Activated T-helper 17 cell treated with anti-CD3 and anti-CD28 coated beads, Interleukin-2, amount 50 U/mL, for 72 hours (primary cell): ENCODE measurements around the gene PDIA6. TPM values are rescaled to one million over a fixed set of nuclear protein-coding genes. Genes with fewer than 3 reads are reported as not detected.
A peak's percentile ranks its signal among the peaks of the same experiment; 100 is the strongest.

ENCODE experiments used
- ATAC-seq: fragments of 150-1000 bp; cut with Tn5 transposase; replicated peaks from 2 replicates; pipeline ENCODE4 v1.10.0; 2021; ENCODE audit warnings: mild to moderate bottlenecking, moderate library complexity
- H3K27ac Mint-ChIP-seq: one replicate; pipeline ENCODE4 v1.8.0; 2022; ENCODE audit warnings: mixed read lengths
- H3K27me3 Mint-ChIP-seq: one replicate; pipeline ENCODE4 v1.8.0; 2022; ENCODE audit warnings: mixed read lengths
- H3K36me3 Mint-ChIP-seq: one replicate; pipeline ENCODE4 v1.8.0; 2022; ENCODE audit warnings: low read depth, mild to moderate bottlenecking, mixed read lengths
- H3K4me1 Mint-ChIP-seq: one replicate; pipeline ENCODE4 v1.8.0; 2022; ENCODE audit warnings: mixed read lengths
- H3K4me3 Mint-ChIP-seq: one replicate; pipeline ENCODE4 v1.8.0; 2022; ENCODE audit warnings: mild to moderate bottlenecking, mixed read lengths
- H3K9me3 Mint-ChIP-seq: one replicate; pipeline ENCODE4 v1.8.0; 2022; ENCODE audit warnings: mixed read lengths
- total RNA-seq, 2 donors: library from RNA; stranded (reverse); gene quantifications; one replicate each; pipeline ENCODE4 v1.2.3, GENCODE V29; 2022

PDIA6 gene
- total RNA-seq, 2 donors from 2014 or later = 129 to 206 TPM

- Mint-ChIP-seq H3K27me3 (peaks cover 15% of the 10 kb centered on the region), H3K4me3 (no peak overlapping the region), H3K27ac (no peak overlapping the region), H3K36me3 (no peaks in the 10 kb centered on the region), H3K9me3 (peaks cover 12% of the 10 kb centered on the region), H3K4me1 (no peaks in the 10 kb centered on the region)
- no peak for ATAC-seq
These were observed 27.2 kb upstream of the PDIA6 start for GRCh38 chr2:10839813-10840212.

- no peak overlapping the region for H3K27ac Mint-ChIP-seq
- no peak for ATAC-seq
- peaks cover 14% of the 10 kb centered on the region for H3K27me3 Mint-ChIP-seq
These were observed 26.1 kb upstream of the PDIA6 start for GRCh38 chr2:10838734-10839133.

GRCh38 chr2:10837298-10838266 is 25.0 kb upstream of the PDIA6 start:
- H3K9me3 Mint-ChIP-seq = peaks cover 12% of the 10 kb centered on the region
- no peak overlapping the region for H3K4me3 Mint-ChIP-seq
- H3K4me1 Mint-ChIP-seq = peaks cover under 1% of the 10 kb centered on the region
- peaks cover 9% of the 10 kb centered on the region for H3K27me3 Mint-ChIP-seq
- no peaks in the 10 kb centered on the region for H3K36me3 Mint-ChIP-seq
- no peak overlapping the region for H3K27ac Mint-ChIP-seq
- ATAC-seq = no peak

More at GRCh38 chr2:10838734-10839133, 26.1 kb upstream of the PDIA6 start:
- no peaks in the 10 kb centered on the region for H3K36me3 Mint-ChIP-seq
- no peaks in the 10 kb centered on the region for H3K4me1 Mint-ChIP-seq
- peaks cover 12% of the 10 kb centered on the region for H3K9me3 Mint-ChIP-seq
- no peak overlapping the region for H3K4me3 Mint-ChIP-seq

GRCh38 chr2:10835052-10835970 is 22.7 kb upstream of the PDIA6 start:
- Mint-ChIP-seq H3K4me3 (no peak overlapping the region), H3K4me1 (peaks cover 4% of the 10 kb centered on the region), H3K27me3 (peaks cover 10% of the 10 kb centered on the region), H3K27ac (no peak overlapping the region), H3K9me3 (no peaks in the 10 kb centered on the region), H3K36me3 (no peaks in the 10 kb centered on the region)
- ATAC-seq = peak; percentile 83

GRCh38 chr2:10834068-10834655 is 21.6 kb upstream of the PDIA6 start:
- H3K4me3 Mint-ChIP-seq = no peak overlapping the region
- peaks cover 4% of the 10 kb centered on the region for H3K4me1 Mint-ChIP-seq
- no peaks in the 10 kb centered on the region for H3K36me3 Mint-ChIP-seq
- H3K9me3 Mint-ChIP-seq = no peaks in the 10 kb centered on the region
- H3K27me3 Mint-ChIP-seq = peaks cover 5% of the 10 kb centered on the region
- H3K27ac Mint-ChIP-seq = no peak overlapping the region
- ATAC-seq = no peak

GRCh38 chr2:10833021-10833420 is 20.4 kb upstream of the PDIA6 start:
- Mint-ChIP-seq H3K36me3 (no peaks in the 10 kb centered on the region), H3K4me1 (peaks cover 4% of the 10 kb centered on the region)

GRCh38 chr2:10832203-10832936 is 19.8 kb upstream of the PDIA6 start:
- peaks cover 4% of the 10 kb centered on the region for H3K4me1 Mint-ChIP-seq
- no peak overlapping the region for H3K4me3 Mint-ChIP-seq

More at GRCh38 chr2:10833021-10833420, 20.4 kb upstream of the PDIA6 start:
- no peaks in the 10 kb centered on the region for H3K9me3 Mint-ChIP-seq
- ATAC-seq = no peak
- H3K27ac Mint-ChIP-seq = no peak overlapping the region
- H3K27me3 Mint-ChIP-seq = peaks cover 5% of the 10 kb centered on the region
- no peak overlapping the region for H3K4me3 Mint-ChIP-seq

GRCh38 chr2:10831400-10831985 is 18.9 kb upstream of the PDIA6 start:
- no peaks in the 10 kb centered on the region for H3K9me3 Mint-ChIP-seq

More at GRCh38 chr2:10832203-10832936, 19.8 kb upstream of the PDIA6 start:
- ATAC-seq = peak; percentile 88
- Mint-ChIP-seq H3K36me3 (no peaks in the 10 kb centered on the region), H3K27me3 (peaks cover 5% of the 10 kb centered on the region), H3K27ac (no peak overlapping the region), H3K9me3 (no peaks in the 10 kb centered on the region)

GRCh38 chr2:10830641-10831399 is 18.2 kb upstream of the PDIA6 start:
- H3K36me3 Mint-ChIP-seq = no peaks in the 10 kb centered on the region
- H3K27me3 Mint-ChIP-seq = peaks cover 8% of the 10 kb centered on the region
- no peak overlapping the region for H3K27ac Mint-ChIP-seq
- H3K9me3 Mint-ChIP-seq = no peaks in the 10 kb centered on the region
- no peak for ATAC-seq
- no peak overlapping the region for H3K4me3 Mint-ChIP-seq
- peaks cover 4% of the 10 kb centered on the region for H3K4me1 Mint-ChIP-seq

More at GRCh38 chr2:10831400-10831985, 18.9 kb upstream of the PDIA6 start:
- no peak for ATAC-seq
- Mint-ChIP-seq H3K27me3 (peaks cover 8% of the 10 kb centered on the region), H3K4me1 (peaks cover 4% of the 10 kb centered on the region), H3K4me3 (no peak overlapping the region), H3K27ac (no peak overlapping the region), H3K36me3 (no peaks in the 10 kb centered on the region)

GRCh38 chr2:10830203-10830602 is 17.6 kb upstream of the PDIA6 start:
- H3K4me3 Mint-ChIP-seq = no peak overlapping the region
- no peaks in the 10 kb centered on the region for H3K9me3 Mint-ChIP-seq
- peaks cover 10% of the 10 kb centered on the region for H3K27me3 Mint-ChIP-seq
- H3K4me1 Mint-ChIP-seq = peaks cover 4% of the 10 kb centered on the region
- H3K27ac Mint-ChIP-seq = no peak overlapping the region
- no peak for ATAC-seq
- H3K36me3 Mint-ChIP-seq = no peaks in the 10 kb centered on the region

- H3K27me3 Mint-ChIP-seq = peaks cover 16% of the 10 kb centered on the region
- no peaks in the 10 kb centered on the region for H3K36me3 Mint-ChIP-seq
- H3K9me3 Mint-ChIP-seq = no peaks in the 10 kb centered on the region
- ATAC-seq = no peak
- no peak overlapping the region for H3K27ac Mint-ChIP-seq
- H3K4me1 Mint-ChIP-seq = peaks cover 4% of the 10 kb centered on the region
- no peak overlapping the region for H3K4me3 Mint-ChIP-seq
These were observed 16.7 kb upstream of the PDIA6 start for GRCh38 chr2:10829299-10829698.

GRCh38 chr2:10828346-10828745 is 15.8 kb upstream of the PDIA6 start:
- H3K27me3 Mint-ChIP-seq = peaks cover 16% of the 10 kb centered on the region
- no peaks in the 10 kb centered on the region for H3K36me3 Mint-ChIP-seq
- no peak overlapping the region for H3K27ac Mint-ChIP-seq
- peaks cover 4% of the 10 kb centered on the region for H3K4me1 Mint-ChIP-seq
- H3K9me3 Mint-ChIP-seq = no peaks in the 10 kb centered on the region
- no peak overlapping the region for H3K4me3 Mint-ChIP-seq
- ATAC-seq = no peak

GRCh38 chr2:10826625-10827024 is 14.0 kb upstream of the PDIA6 start:
- H3K9me3 Mint-ChIP-seq = no peaks in the 10 kb centered on the region
- H3K4me1 Mint-ChIP-seq = no peaks in the 10 kb centered on the region
- no peak overlapping the region for H3K27ac Mint-ChIP-seq

More at GRCh38 chr2:10826625-10827024, 14.0 kb upstream of the PDIA6 start:
- Mint-ChIP-seq H3K4me3 (no peak overlapping the region), H3K36me3 (no peaks in the 10 kb centered on the region), H3K27me3 (peaks cover 13% of the 10 kb centered on the region)
- ATAC-seq = no peak
